Heart left ventricle (tissue), 16 donors: ENCODE results near the gene CLDN6. TPM values are rescaled to one million over a fixed set of nuclear protein-coding genes. Genes with fewer than 3 reads are reported as not detected.

Experiments
- ATAC-seq, 4 donors: fragments of 200-7000 bp; cut with Tn5 transposase; one replicate each; pipeline ENCODE4 v1.9.1; 2020 to 2022; ENCODE audit warnings: moderate library complexity in 4 of 4, mild to moderate bottlenecking in 3 of 4, moderate number of reproducible peaks in 1 of 4
- DNase-seq, 5 donors: peaks; one replicate each; pipeline ENCODE4 v3.0.0-alpha.2; 2020
- H3K27ac ChIP-seq, 12 donors: fragments of 200-600 bp; sonication (generic) in 4 of 12; one replicate each; pipeline versions ENCODE4 v1.5.0 to v1.8.0; 2016 to 2022; ENCODE audit warnings: mild to moderate bottlenecking in 2 of 12
- H3K27me3 ChIP-seq, 9 donors: fragments of 200-600 bp; sonication (generic) in 2 of 9; one replicate each; pipeline versions ENCODE4 v1.5.1 to v1.8.0; 2016 to 2022; ENCODE audit warnings: mild to moderate bottlenecking in 3 of 9
- H3K36me3 ChIP-seq, 9 donors: fragments of 200-600 bp; sonication (generic) in 2 of 9; one replicate each; pipeline versions ENCODE4 v1.5.0 to v1.8.0; 2018 to 2022; ENCODE audit warnings: mild to moderate bottlenecking in 2 of 9
- H3K4me1 ChIP-seq, 12 donors: fragments of 200-600 bp; sonication (generic) in 4 of 12; one replicate each; pipeline versions ENCODE4 v1.5.0 to v1.8.0; 2016 to 2022; ENCODE audit warnings: mild to moderate bottlenecking in 3 of 12
- H3K4me3 ChIP-seq, 12 donors: fragments of 200-600 bp; sonication (generic) in 4 of 12; one replicate each; pipeline versions ENCODE4 v1.5.0 to v1.8.0; 2017 to 2022; ENCODE audit warnings: mild to moderate bottlenecking in 9 of 12, moderate library complexity in 4 of 12
- H3K9me3 ChIP-seq, 12 donors: fragments of 200-600 bp; sonication (generic) in 4 of 12; one replicate each; pipeline versions ENCODE4 v1.5.0 to v1.8.0; 2016 to 2022; ENCODE audit warnings: mild to moderate bottlenecking in 1 of 12
- CTCF ChIP-seq, 12 donors: fragments of 200-600 bp; sonication (generic) in 4 of 12; IDR thresholded peaks; one replicate each; pipeline versions ENCODE4 v1.5.0 to v1.8.0; 2018 to 2022; ENCODE audit warnings: antibody characterized with exemption in 12 of 12, mild to moderate bottlenecking in 5 of 12
- POLR2A ChIP-seq, 2 donors: fragments of 450-650 bp; IDR thresholded peaks; one replicate each; pipeline ENCODE4 v1.6.1; 2017; ENCODE audit warnings: antibody characterized with exemption in 2 of 2, mild to moderate bottlenecking in 2 of 2, moderate library complexity in 2 of 2
- WGBS, 4 donors: extraction: QIAGEN DNeasy Blood & Tissue Kit in 2 of 4; methylation state at CpG; one replicate each; pipeline versions ENCODE4 v1.1.5 to v1.1.7; 2013 to 2018; 5-methylcytosine and 5-hydroxymethylcytosine counted together
- intact Hi-C, 10 donors: fragments of 100-400 bp; cut with DNase I; formaldehyde crosslinking; loops; one replicate each; pipeline versions ENCODE4 v1.11.1 to v1.14.2; 2022
- polyA plus RNA-seq, 2 donors: library from polyadenylated mRNA; stranded (reverse); fragments of 200-250 nt; gene quantifications; one replicate each; pipeline ENCODE4 v1.2.3, GENCODE V29; 2013
- total RNA-seq, 9 donors: library from RNA; depleted of rRNA in 2 of 9; stranded (reverse); fragments of >200 nt in 2 of 9; fragmentation: NEBNext Ultra II Directional in 3 of 9; extraction: Animal tissue kit (Norgen Biotek cat#: 25700) in 3 of 9; gene quantifications; one replicate each; pipeline versions ENCODE4 v1.1.0 to v1.2.4, GENCODE V29; 2016 to 2023
- donor health status: ischemic (EF 13 %, LVEDD 7.1; RV severe dilation, severe dysfunction).
- donor health status: healthy with polysubstance abuse.
- donor health status: DM: no; HTN: yes; CAD: no.
- donor health status: DM: no; HTN: no; CAD: no.
- donor health status: ischemic (EF 25% LVEDD 6.9; RV normal size, moderate dysfunction).
- donor health status: ischemic (EF 25% LVEDD 5.7; RV mildly dilated, moderate dysfunction).
- donor health status: healthy.
- donor health status: DM: yes; HTN: yes; CAD: no.
- donor health status: ischemic (EF 35%, LVEDD 5.7; RV mildly dilated, moderate dysfunction).
- donor health status: nonischemic (EF 11% LVEDD 7.7; RV severe dilation, severe dysfunction).
- donor health status: DM: yes; HTN: yes; CAD: no.
- donor health status: PGD.
- donor health status: ischemic (EF 29% LVEDD 5.4; RV normal size, mild dysfunction).
- donor health status: nonischemic (EF 23%, LVEDD 6.1; RV moderate dilation, normal function).

Gene CLDN6
- total and polyA plus RNA-seq, 11 donors, result 0.04 TPM; not detected in 10

GRCh38 chr16:2969545-2970521, 48.1 kb downstream of the CLDN6 start:
- intact Hi-C loops, result loop anchor here in 1 of 10 donors (10.0 kb wide), 1 partner anchor 95 kb away; no protein-coding TSS in a partner anchor

GRCh38 chr16:2968738-2969544, 49.0 kb downstream of the CLDN6 start, which contains the start of gene PAQR4:
TSS of gene PAQR4 (plus strand) at chr16:2969348. CDS start at chr16:2969675, 327 bp downstream.
- intact Hi-C loops, result loop anchor here in 1 of 10 donors (10.0 kb wide), 1 partner anchor 94 kb away; no protein-coding TSS in a partner anchor
- peak in 1 of 2 donors; percentile 77 for TF ChIP-seq POLR2A (IDR thresholded peaks at IDR 0.05)
- no peak for TF ChIP-seq CTCF (IDR thresholded peaks at IDR 0.05)
- peaks cover 41 to 46% (median 42%) of the 10 kb centered on the region in 9 donors for H3K27me3 ChIP-seq
- ATAC-seq (peak; percentile 90 to 95 (median 92)), DNase-seq (peak; percentile 88 to 95 (median 90))
- peak within 1 kb of the TSS in 11 of 12 donors; percentile 24 to 79 (median 55) for H3K27ac ChIP-seq
- H3K36me3 ChIP-seq, result peaks cover 0 to 17% (median 0%) of the 10 kb centered on the region in 9 donors
- H3K4me3 ChIP-seq, result peak within 1 kb of the TSS; percentile 62 to 95 (median 78)
- WGBS, 4 donors, result 0 to 1% (median 1%) methylated on average over 45 to 98 of the region's 98 CpGs
- H3K4me1 ChIP-seq, result peaks cover 3 to 64% (median 40%) of the 10 kb centered on the region in 12 donors
- no peaks in the 10 kb centered on the region for H3K9me3 ChIP-seq

More at GRCh38 chr16:2969545-2970521, 48.1 kb downstream of the CLDN6 start:
- no peaks in the 10 kb centered on the region for H3K9me3 ChIP-seq
- peak; percentile 59 to 85 (median 69) for DNase-seq
- WGBS, 4 donors, result 0 to 3% (median 2%) methylated on average over 1 to 83 of the region's 83 CpGs
- H3K4me1 ChIP-seq, result peaks cover 3 to 55% (median 31%) of the 10 kb centered on the region in 12 donors
- peak in 11 of 12 donors; percentile 17 to 53 (median 43) for TF ChIP-seq CTCF (IDR thresholded peaks at IDR 0.05)
- TF ChIP-seq POLR2A (IDR thresholded peaks at IDR 0.05), result peak in 1 of 2 donors; percentile 14
- peak in 3 of 4 donors; percentile 37 to 41 (median 38) for ATAC-seq
- H3K27me3 ChIP-seq, result peaks cover 32 to 37% (median 34%) of the 10 kb centered on the region in 9 donors
- H3K4me3 ChIP-seq, result peak overlapping the region; percentile 62 to 95 (median 78)
- H3K36me3 ChIP-seq, result peaks cover 0 to 17% (median 0%) of the 10 kb centered on the region in 9 donors
- peak overlapping the region in 11 of 12 donors; percentile 24 to 79 (median 55) for H3K27ac ChIP-seq

- no peak for ATAC-seq
- Histone ChIP-seq H3K9me3 (no peaks in the 10 kb centered on the region), H3K4me1 (peaks cover 4 to 70% (median 46%) of the 10 kb centered on the region in 12 donors), H3K36me3 (peaks cover 0 to 13% (median 0%) of the 10 kb centered on the region in 9 donors), H3K27ac (no peak overlapping the region), H3K4me3 (peak overlapping the region; percentile 62 to 95 (median 78)), H3K27me3 (peaks cover 46 to 52% (median 48%) of the 10 kb centered on the region in 9 donors)
- intact Hi-C loops, result loop anchor here in 1 of 10 donors (10.0 kb wide), 1 partner anchor 94 kb away; no protein-coding TSS in a partner anchor
- DNase-seq, result peak in 1 of 5 donors; percentile 52
- TF ChIP-seq CTCF (IDR thresholded peaks at IDR 0.05), result no peak
- no peak for TF ChIP-seq POLR2A (IDR thresholded peaks at IDR 0.05)
- WGBS, 4 donors, result 16 to 28% (median 18%) methylated on average over 17 to 18 of the region's 18 CpGs
Measured at GRCh38 chr16:2968368-2968737, 49.6 kb downstream of the CLDN6 start.
